Measurements from ENCODE around the gene ABLIM1.

GRCh38 chr10:114393886-114394285 is 264.2 kb downstream of the ABLIM1 start:
- no peak for TF ChIP-seq CTCF (IDR thresholded peaks at IDR 0.05)
- TF ChIP-seq SIN3A (IDR thresholded peaks at IDR 0.05; ENCODE audit: borderline replicate concordance, insufficient read depth, low read depth, low read length) = no peak
- no peak for TF ChIP-seq POLR2AphosphoS5 (IDR thresholded peaks at IDR 0.05; ENCODE audit: low read depth, low read length)
- TF ChIP-seq REST (IDR thresholded peaks at IDR 0.05; ENCODE audit: insufficient read depth in 1 of 2, low read depth in 2 of 2, low read length in 1 of 2) = no peak

All from Panc1 (cell line).